WTC11 (cell line): ENCODE data around the gene ZNF407. TPM values are rescaled to one million over a fixed set of nuclear protein-coding genes. Genes with fewer than 3 reads are reported as not detected.

Experiments
- ATAC-seq: fragments of 200-7000 bp; cut with Tn5 transposase; 2 replicates; pipeline ENCODE4 v1.10.0; 2021; ENCODE audit warnings: mild to moderate bottlenecking, moderate library complexity
- CTCF ChIA-PET: fragments of 300-600 bp; sonication (Branson Sonifier 250); formaldehyde crosslinking; loops from one replicate; lab custom pipeline; 2021; ENCODE audit warnings: antibody characterized with exemption; lab: Charles Lee
- POLR2A ChIA-PET: fragments of 350-600 bp; sonication (Branson Sonifier 250); formaldehyde crosslinking; loops from one replicate; lab custom pipeline; 2021; ENCODE audit warnings: antibody characterized with exemption; lab: Charles Lee
- DNase-seq: peaks from one replicate; pipeline ENCODE4 v3.0.0; 2021; ENCODE audit warnings: low spot score
- H3K27ac Mint-ChIP-seq: 2 replicates; pipeline ENCODE4 v1.8.0; 2021; ENCODE audit warnings: mixed read lengths
- H3K27me3 Mint-ChIP-seq: 2 replicates; pipeline ENCODE4 v1.8.0; 2021; ENCODE audit warnings: low read depth, mild to moderate bottlenecking, moderate library complexity, mixed read lengths
- H3K36me3 Mint-ChIP-seq: 2 replicates; pipeline ENCODE4 v1.8.0; 2021; ENCODE audit warnings: mixed read lengths
- H3K4me1 Mint-ChIP-seq: 2 replicates; pipeline ENCODE4 v1.8.0; 2022; ENCODE audit warnings: mixed read lengths
- H3K4me3 Mint-ChIP-seq: 2 replicates; pipeline ENCODE4 v1.8.0; 2021; ENCODE audit warnings: mild to moderate bottlenecking, moderate library complexity, mixed read lengths
- H3K9me3 Mint-ChIP-seq: 2 replicates; pipeline ENCODE4 v1.8.0; 2021; ENCODE audit warnings: mixed read lengths
- ATF1 ChIP-seq: sonication (generic); formaldehyde crosslinking; IDR thresholded peaks from 2 replicates; pipeline ENCODE4 v1.8.1; 2023; ENCODE audit warnings: mild to moderate bottlenecking, moderate library complexity, missing genetic modification reagents
- CREB1 ChIP-seq: sonication (generic); formaldehyde crosslinking; IDR thresholded peaks from 2 replicates; pipeline ENCODE4 v1.8.0; 2023; ENCODE audit warnings: mild to moderate bottlenecking, missing genetic modification reagents
- CTCF ChIP-seq: fragments of 200-600 bp; IDR thresholded peaks from 2 replicates; pipeline ENCODE4 v1.8.0; 2022; ENCODE audit warnings: antibody characterized with exemption
- E2F1 ChIP-seq: sonication (generic); formaldehyde crosslinking; IDR thresholded peaks from 2 replicates; pipeline ENCODE4 v1.8.0; 2022; ENCODE audit warnings: mild to moderate bottlenecking, missing genetic modification reagents
- FOXK1 ChIP-seq: sonication (generic); formaldehyde crosslinking; IDR thresholded peaks from 2 replicates; pipeline ENCODE4 v1.8.0; 2022; ENCODE audit warnings: mild to moderate bottlenecking, moderate library complexity, missing genetic modification reagents
- MLX ChIP-seq: sonication (generic); formaldehyde crosslinking; IDR thresholded peaks from 2 replicates; pipeline ENCODE4 v1.8.1; 2023; ENCODE audit warnings: mild to moderate bottlenecking, missing genetic modification reagents, moderate library complexity
- NFATC4 ChIP-seq: fragments of 250-450 bp; sonication (Bioruptor Pico); IDR thresholded peaks from 2 replicates; pipeline ENCODE4 v1.9.0; 2021; ENCODE audit warnings: mild to moderate bottlenecking
- NFYB ChIP-seq: sonication (generic); formaldehyde crosslinking; conservative IDR thresholded peaks from 2 replicates; pipeline ENCODE4 v1.8.0; 2022; ENCODE audit warnings: low read depth, missing genetic modification reagents
- OVOL2 ChIP-seq: fragments of 250-450 bp; sonication (Bioruptor Pico); IDR thresholded peaks from 2 replicates; pipeline ENCODE4 v1.9.0; 2021; ENCODE audit warnings: mild to moderate bottlenecking, borderline replicate concordance
- ZMAT4 ChIP-seq: fragments of 250-450 bp; sonication (Bioruptor Pico); IDR thresholded peaks from 2 replicates; pipeline ENCODE4 v1.9.0; 2021; ENCODE audit warnings: mild to moderate bottlenecking
- ZNF121 ChIP-seq: sonication (generic); formaldehyde crosslinking; IDR thresholded peaks from 2 replicates; pipeline ENCODE4 v1.8.0; 2023; ENCODE audit warnings: missing genetic modification reagents
- ZNF219 ChIP-seq: sonication (generic); formaldehyde crosslinking; IDR thresholded peaks from 2 replicates; pipeline ENCODE4 v1.8.0; 2023; ENCODE audit warnings: missing genetic modification reagents, mild to moderate bottlenecking, borderline replicate concordance
- ZNF423 ChIP-seq: fragments of 250-450 bp; sonication (Bioruptor Pico); IDR thresholded peaks from 2 replicates; pipeline ENCODE4 v2.1.2; 2022; ENCODE audit warnings: mild to moderate bottlenecking, moderate library complexity
- ZNF512 ChIP-seq: sonication (generic); formaldehyde crosslinking; IDR thresholded peaks from 2 replicates; pipeline ENCODE4 v1.8.1; 2022; ENCODE audit warnings: missing genetic modification reagents, borderline replicate concordance
- ZNF671 ChIP-seq: fragments of 250-450 bp; sonication (Bioruptor Pico); IDR thresholded peaks from 2 replicates; pipeline ENCODE4 v1.8.0; 2021; ENCODE audit warnings: mild to moderate bottlenecking
- total RNA-seq: library from RNA; stranded (reverse); gene quantifications from 3 replicates; pipeline ENCODE4 v1.2.3, GENCODE V29; 2021
- TF ChIP-seq, protein P1 (sequence below): sonication (generic); formaldehyde crosslinking; IDR thresholded peaks from 2 replicates; pipeline ENCODE4 v1.8.1; 2023; ENCODE audit warnings: mild to moderate bottlenecking, moderate library complexity, missing genetic modification reagents
- TF ChIP-seq, protein P2 (sequence below): sonication (generic); formaldehyde crosslinking; IDR thresholded peaks from 2 replicates; pipeline ENCODE4 v1.8.0; 2022; ENCODE audit warnings: mild to moderate bottlenecking, missing genetic modification reagents
- TF ChIP-seq, protein P3 (sequence below): sonication (generic); formaldehyde crosslinking; IDR thresholded peaks from 2 replicates; pipeline ENCODE4 v1.8.1; 2022; ENCODE audit warnings: low read depth, missing genetic modification reagents, borderline replicate concordance
- TF ChIP-seq, protein P4 (sequence below): sonication (generic); formaldehyde crosslinking; IDR thresholded peaks from 2 replicates; pipeline ENCODE4 v1.8.0; 2022; ENCODE audit warnings: mild to moderate bottlenecking, missing genetic modification reagents

ZNF407 gene
- total RNA-seq, 1 experiment from 2014 or later = 6.5 TPM

GRCh38 chr18:74679679-74680076 lies 82.0 kb downstream of the ZNF407 start:
- Mint-ChIP-seq H3K4me1 (no peaks in the 10 kb centered on the region), H3K4me3 (no peak overlapping the region), H3K27me3 (no peaks in the 10 kb centered on the region), H3K27ac (no peak overlapping the region), H3K9me3 (peaks cover 17% of the 10 kb centered on the region), H3K36me3 (peaks cover 24% of the 10 kb centered on the region)
- ATAC-seq = no peak
- ChIA-PET POLR2A (no interaction called here), CTCF (no interaction called here)
- TF ChIP-seq, protein P1, sequence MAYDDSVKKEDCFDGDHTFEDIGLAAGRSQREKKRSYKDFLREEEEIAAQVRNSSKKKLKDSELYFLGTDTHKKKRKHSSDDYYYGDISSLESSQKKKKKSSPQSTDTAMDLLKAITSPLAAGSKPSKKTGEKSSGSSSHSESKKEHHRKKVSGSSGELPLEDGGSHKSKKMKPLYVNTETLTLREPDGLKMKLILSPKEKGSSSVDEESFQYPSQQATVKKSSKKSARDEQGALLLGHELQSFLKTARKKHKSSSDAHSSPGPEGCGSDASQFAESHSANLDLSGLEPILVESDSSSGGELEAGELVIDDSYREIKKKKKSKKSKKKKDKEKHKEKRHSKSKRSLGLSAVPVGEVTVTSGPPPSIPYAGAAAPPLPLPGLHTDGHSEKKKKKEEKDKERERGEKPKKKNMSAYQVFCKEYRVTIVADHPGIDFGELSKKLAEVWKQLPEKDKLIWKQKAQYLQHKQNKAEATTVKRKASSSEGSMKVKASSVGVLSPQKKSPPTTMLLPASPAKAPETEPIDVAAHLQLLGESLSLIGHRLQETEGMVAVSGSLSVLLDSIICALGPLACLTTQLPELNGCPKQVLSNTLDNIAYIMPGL (CRISPR knock-in tag) = no peak
- TF ChIP-seq, protein P2, sequence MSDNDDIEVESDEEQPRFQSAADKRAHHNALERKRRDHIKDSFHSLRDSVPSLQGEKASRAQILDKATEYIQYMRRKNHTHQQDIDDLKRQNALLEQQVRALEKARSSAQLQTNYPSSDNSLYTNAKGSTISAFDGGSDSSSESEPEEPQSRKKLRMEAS (CRISPR knock-in tag) = no peak
- TF ChIP-seq ZNF121 (no peak), ATF1 (CRISPR knock-in tag) (no peak), CREB1 (CRISPR knock-in tag) (no peak), NFYB (CRISPR knock-in tag) (no peak), ZNF512 (no peak), OVOL2 (no peak)
- TF ChIP-seq, protein P3, sequence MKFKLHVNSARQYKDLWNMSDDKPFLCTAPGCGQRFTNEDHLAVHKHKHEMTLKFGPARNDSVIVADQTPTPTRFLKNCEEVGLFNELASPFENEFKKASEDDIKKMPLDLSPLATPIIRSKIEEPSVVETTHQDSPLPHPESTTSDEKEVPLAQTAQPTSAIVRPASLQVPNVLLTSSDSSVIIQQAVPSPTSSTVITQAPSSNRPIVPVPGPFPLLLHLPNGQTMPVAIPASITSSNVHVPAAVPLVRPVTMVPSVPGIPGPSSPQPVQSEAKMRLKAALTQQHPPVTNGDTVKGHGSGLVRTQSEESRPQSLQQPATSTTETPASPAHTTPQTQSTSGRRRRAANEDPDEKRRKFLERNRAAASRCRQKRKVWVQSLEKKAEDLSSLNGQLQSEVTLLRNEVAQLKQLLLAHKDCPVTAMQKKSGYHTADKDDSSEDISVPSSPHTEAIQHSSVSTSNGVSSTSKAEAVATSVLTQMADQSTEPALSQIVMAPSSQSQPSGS (CRISPR knock-in tag) = no peak
- TF ChIP-seq, protein P4, sequence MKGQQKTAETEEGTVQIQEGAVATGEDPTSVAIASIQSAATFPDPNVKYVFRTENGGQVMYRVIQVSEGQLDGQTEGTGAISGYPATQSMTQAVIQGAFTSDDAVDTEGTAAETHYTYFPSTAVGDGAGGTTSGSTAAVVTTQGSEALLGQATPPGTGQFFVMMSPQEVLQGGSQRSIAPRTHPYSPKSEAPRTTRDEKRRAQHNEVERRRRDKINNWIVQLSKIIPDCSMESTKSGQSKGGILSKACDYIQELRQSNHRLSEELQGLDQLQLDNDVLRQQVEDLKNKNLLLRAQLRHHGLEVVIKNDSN = no peak
- DNase-seq = no peak

GRCh38 chr18:74682141-74682990 lies 84.7 kb downstream of the ZNF407 start:
- Mint-ChIP-seq H3K36me3 (peaks cover 16% of the 10 kb centered on the region), H3K27ac (no peak overlapping the region), H3K27me3 (no peaks in the 10 kb centered on the region), H3K4me1 (no peaks in the 10 kb centered on the region), H3K4me3 (no peak overlapping the region), H3K9me3 (peaks cover 11% of the 10 kb centered on the region)
- POLR2A ChIA-PET = no interaction called here
- no peak for TF ChIP-seq ZNF671 (CRISPR knock-in tag)
- no peak for TF ChIP-seq E2F1
- TF ChIP-seq ZNF423 (CRISPR knock-in tag) = no peak
- TF ChIP-seq ZMAT4 = no peak
- TF ChIP-seq ZNF219 = no peak
- no peak for TF ChIP-seq ATF1 (CRISPR knock-in tag)
- TF ChIP-seq MLX = no peak
- no peak for TF ChIP-seq NFATC4 (CRISPR knock-in tag)
- no peak for TF ChIP-seq CTCF
- TF ChIP-seq, protein P3 (CRISPR knock-in tag) = no peak
- no peak for TF ChIP-seq FOXK1 (CRISPR knock-in tag)
- ATAC-seq (no peak), DNase-seq (no peak)
- CTCF ChIA-PET = interaction anchor here (0.8 kb wide), 1 partner anchor 138 kb away, joined by 3 read pairs; no protein-coding TSS in a partner anchor
